Sigmoid colon (tissue), 7 donors: ENCODE results near the gene IRF2BP2. TPM values are rescaled to one million over a fixed set of nuclear protein-coding genes. Genes with fewer than 3 reads are reported as not detected.

Experiments used
- DNase-seq: peaks from one replicate; pipeline ENCODE4 v3.0.0-alpha.2; 2019
- H3K27ac ChIP-seq, 4 donors: fragments of 200-600 bp; sonication (generic); one replicate each; pipeline ENCODE4 v1.5.1; 2016 to 2019; ENCODE audit warnings: mild to moderate bottlenecking in 1 of 4
- H3K27me3 ChIP-seq, 3 donors: fragments of 200-600 bp; sonication (generic); one replicate each; pipeline ENCODE4 v1.5.1; 2019; ENCODE audit warnings: mild to moderate bottlenecking in 1 of 3
- H3K36me3 ChIP-seq, 4 donors: fragments of 200-600 bp; sonication (generic); one replicate each; pipeline ENCODE4 v1.5.1; 2016 to 2019
- H3K4me1 ChIP-seq, 4 donors: fragments of 200-600 bp; sonication (generic); one replicate each; pipeline ENCODE4 v1.5.1; 2017 to 2019
- H3K4me3 ChIP-seq, 4 donors: fragments of 200-600 bp; sonication (generic); one replicate each; pipeline ENCODE4 v1.5.1; 2017 to 2019; ENCODE audit warnings: mild to moderate bottlenecking in 2 of 4, moderate library complexity in 1 of 4
- H3K9me3 ChIP-seq, 4 donors: fragments of 200-600 bp in 3 of 4; sonication (generic) in 3 of 4; one replicate each; pipeline versions ENCODE4 v1.5.1 to v1.6.1; 2013 to 2019
- EP300 ChIP-seq, 4 donors: sonication (generic); formaldehyde crosslinking; IDR thresholded peaks; one replicate each; pipeline ENCODE4 v1.6.1; 2017; ENCODE audit warnings: antibody characterized with exemption in 4 of 4
- POLR2A ChIP-seq, 2 donors: fragments of 450-650 bp; IDR thresholded peaks; one replicate each; pipeline ENCODE4 v1.6.1; 2016; ENCODE audit warnings: antibody characterized with exemption in 2 of 2, mild to moderate bottlenecking in 2 of 2, moderate library complexity in 2 of 2
- POLR2AphosphoS5 ChIP-seq, 4 donors: sonication (generic); formaldehyde crosslinking; IDR thresholded peaks; one replicate each; pipeline ENCODE4 v1.6.1; 2017; ENCODE audit warnings: antibody characterized with exemption in 4 of 4
- WGBS, 2 donors: extraction: QIAGEN DNeasy Blood & Tissue Kit; methylation state at CpG; one replicate each; pipeline ENCODE4 v1.1.7; 2013; 5-methylcytosine and 5-hydroxymethylcytosine counted together
- intact Hi-C: fragments of 100-400 bp; cut with DNase I; formaldehyde crosslinking; loops from one replicate; pipeline ENCODE4 v1.15.1; 2023
- polyA plus RNA-seq, 3 donors: library from polyadenylated mRNA; stranded (reverse); fragments of 200-250 nt; gene quantifications; one replicate each; pipeline ENCODE4 v1.2.3, GENCODE V29; 2013
- small RNA-seq, 3 donors: library from RNA; depleted of rRNA; stranded (forward); fragments of <200 nt; gene quantifications; one replicate each; pipeline ENCODE3, GENCODE V24; 2016
- total RNA-seq, 4 donors: library from RNA; depleted of rRNA; stranded (reverse); fragments of >200 nt; gene quantifications; one replicate each; pipeline ENCODE4 v1.1.0, GENCODE V29; 2016
- TF ChIP-seq, protein P1 (sequence below), 4 experiments: fragments of 450-650 bp in 3 of 4; fragments of 200-600 bp in 1 of 4; IDR thresholded peaks; one replicate each; pipeline ENCODE4 v1.5.1; 2016 to 2019; ENCODE audit warnings: antibody characterized with exemption in 4 of 4, mild to moderate bottlenecking in 3 of 4, moderate library complexity in 2 of 4
- donor health status: healthy with polysubstance abuse.
- donor health status: Bipolar disorder and iron deficiency.
- donor health status: healthy.

Gene IRF2BP2
- total and polyA plus RNA-seq, 7 donors, result 39.1 to 86.9 (median 59.6) TPM

DNA sequence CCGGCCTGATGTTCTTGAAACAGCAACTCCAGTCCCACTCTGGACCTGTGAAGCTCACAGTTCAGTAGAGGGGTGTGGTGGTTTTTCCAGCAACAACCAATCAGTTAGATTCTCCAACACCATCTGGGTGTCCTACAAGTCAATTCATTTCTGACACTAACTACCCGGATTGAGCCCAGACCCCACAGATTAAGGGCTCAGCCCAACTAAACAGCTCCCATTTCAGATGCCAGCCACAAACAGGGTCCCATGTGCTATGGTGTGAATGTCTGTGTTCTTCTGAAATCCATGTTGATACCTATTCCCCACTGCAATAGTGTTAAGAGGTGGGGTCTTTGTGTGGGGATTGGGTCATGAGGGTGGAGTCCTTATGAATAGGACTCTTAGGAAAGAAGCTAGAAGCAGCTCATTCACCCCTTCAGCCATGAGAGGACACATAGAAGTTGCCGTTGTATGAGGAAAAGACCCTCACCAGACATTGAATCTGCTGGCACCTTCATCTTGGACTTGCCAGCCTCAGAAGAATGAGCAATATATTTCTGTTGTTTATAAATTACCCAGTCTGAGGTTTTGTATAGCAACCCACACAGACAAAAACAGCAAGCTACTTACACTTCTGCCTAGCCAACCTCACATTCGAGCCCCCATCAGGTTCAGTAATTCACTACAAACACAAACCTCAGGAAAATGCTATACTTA, 53.6 kb downstream of the IRF2BP2 start:
- H3K27me3 ChIP-seq, result no peaks in the 10 kb centered on the region
- WGBS, 2 donors, result 95% methylated on average over 4 of the region's 4 CpGs
- no peaks in the 10 kb centered on the region for H3K9me3 ChIP-seq
- H3K4me1 ChIP-seq, result peaks cover 0 to 30% (median 22%) of the 10 kb centered on the region in 4 donors
- DNase-seq, result no peak
- peak overlapping the region; percentile 14 to 86 (median 78) for H3K27ac ChIP-seq
- intact Hi-C loops, result no loop called here
- TF ChIP-seq, protein P1, sequence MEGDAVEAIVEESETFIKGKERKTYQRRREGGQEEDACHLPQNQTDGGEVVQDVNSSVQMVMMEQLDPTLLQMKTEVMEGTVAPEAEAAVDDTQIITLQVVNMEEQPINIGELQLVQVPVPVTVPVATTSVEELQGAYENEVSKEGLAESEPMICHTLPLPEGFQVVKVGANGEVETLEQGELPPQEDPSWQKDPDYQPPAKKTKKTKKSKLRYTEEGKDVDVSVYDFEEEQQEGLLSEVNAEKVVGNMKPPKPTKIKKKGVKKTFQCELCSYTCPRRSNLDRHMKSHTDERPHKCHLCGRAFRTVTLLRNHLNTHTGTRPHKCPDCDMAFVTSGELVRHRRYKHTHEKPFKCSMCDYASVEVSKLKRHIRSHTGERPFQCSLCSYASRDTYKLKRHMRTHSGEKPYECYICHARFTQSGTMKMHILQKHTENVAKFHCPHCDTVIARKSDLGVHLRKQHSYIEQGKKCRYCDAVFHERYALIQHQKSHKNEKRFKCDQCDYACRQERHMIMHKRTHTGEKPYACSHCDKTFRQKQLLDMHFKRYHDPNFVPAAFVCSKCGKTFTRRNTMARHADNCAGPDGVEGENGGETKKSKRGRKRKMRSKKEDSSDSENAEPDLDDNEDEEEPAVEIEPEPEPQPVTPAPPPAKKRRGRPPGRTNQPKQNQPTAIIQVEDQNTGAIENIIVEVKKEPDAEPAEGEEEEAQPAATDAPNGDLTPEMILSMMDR (IDR thresholded peaks at IDR 0.05), result no peak
- TF ChIP-seq POLR2AphosphoS5 (IDR thresholded peaks at IDR 0.05) (no peak), POLR2A (IDR thresholded peaks at IDR 0.05) (no peak), EP300 (IDR thresholded peaks at IDR 0.05) (no peak)
- H3K36me3 ChIP-seq, result no peaks in the 10 kb centered on the region
- H3K4me3 ChIP-seq, result no peak overlapping the region

DNA sequence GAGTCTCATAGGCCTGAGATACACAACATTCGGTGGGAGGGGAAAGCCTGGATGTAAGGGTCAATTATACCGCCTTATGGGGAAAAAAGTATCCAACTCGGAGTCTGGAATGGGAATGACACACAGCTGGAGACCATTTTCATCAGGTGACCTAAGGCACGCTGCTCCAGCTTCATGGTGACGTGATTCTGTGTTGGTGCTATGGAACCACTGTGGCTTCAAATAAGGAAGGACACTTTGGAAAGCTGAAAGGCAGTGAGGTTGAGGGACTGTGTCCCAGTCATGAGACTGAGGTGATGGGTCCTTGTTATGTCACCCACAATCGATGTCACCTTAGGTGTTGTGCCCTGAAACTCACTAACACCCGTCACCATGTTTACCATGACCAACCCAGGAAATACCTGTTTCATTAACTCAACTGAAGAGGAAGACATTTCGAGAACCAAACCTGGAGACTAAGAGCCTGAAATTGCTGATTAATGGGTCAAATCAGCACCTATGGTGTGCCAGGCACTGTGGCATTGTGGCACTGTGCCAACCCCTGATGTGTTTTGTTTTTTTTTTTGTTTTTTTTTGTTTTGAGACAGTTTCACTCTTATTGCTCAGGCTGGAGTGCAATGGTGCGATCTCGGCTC, 54.5 kb downstream of the IRF2BP2 start:
- intact Hi-C loops, result no loop called here
- 93 to 95% methylated on average over 10 of the region's 10 CpGs for WGBS, 2 donors
- Histone ChIP-seq H3K4me3 (no peak overlapping the region), H3K27ac (peak overlapping the region; percentile 67 to 86 (median 78)), H3K27me3 (no peaks in the 10 kb centered on the region), H3K9me3 (no peaks in the 10 kb centered on the region), H3K4me1 (peaks cover 0 to 30% (median 22%) of the 10 kb centered on the region in 4 donors), H3K36me3 (no peaks in the 10 kb centered on the region)
- TF ChIP-seq POLR2A (IDR thresholded peaks at IDR 0.05), result no peak
- TF ChIP-seq, protein P1 (IDR thresholded peaks at IDR 0.05), result no peak
- TF ChIP-seq POLR2AphosphoS5 (IDR thresholded peaks at IDR 0.05), result no peak
- TF ChIP-seq EP300 (IDR thresholded peaks at IDR 0.05), result no peak
- no peak for DNase-seq

DNA sequence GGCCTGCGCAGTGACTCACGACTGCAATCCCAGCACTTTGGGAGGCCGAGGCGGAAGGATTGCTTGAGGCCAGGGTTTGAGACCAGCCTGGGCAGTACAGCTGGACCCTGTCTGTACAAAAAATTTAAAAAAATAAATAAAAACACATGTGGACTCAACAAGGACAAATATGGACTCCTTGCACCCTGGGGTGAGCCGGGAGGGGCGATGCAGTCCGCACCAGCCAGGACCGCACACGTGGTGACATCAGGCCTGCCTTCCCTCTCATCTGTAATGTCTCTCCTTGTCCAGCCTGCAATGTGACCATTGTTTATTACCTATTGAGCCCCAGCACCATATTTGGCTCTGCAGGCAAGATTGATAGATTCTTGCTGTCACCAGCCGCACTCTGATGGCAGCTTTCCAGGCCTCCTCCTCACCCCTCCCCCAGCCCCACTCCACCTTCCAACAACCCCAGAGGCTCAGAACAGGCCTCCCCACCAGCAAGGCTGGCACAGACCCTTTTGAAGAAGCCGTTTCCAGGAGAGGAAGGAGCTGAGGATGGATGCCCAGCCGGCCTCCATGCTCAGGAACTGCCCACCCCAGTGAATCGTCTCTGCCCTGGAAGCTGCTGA, 55.2 kb downstream of the IRF2BP2 start:
- H3K27ac ChIP-seq, result peak overlapping the region; percentile 67 to 86 (median 78)
- intact Hi-C loops, result no loop called here
- DNase-seq, result peak; percentile 89

More for the DNA sequence above, 55.2 kb downstream of the IRF2BP2 start:
- Histone ChIP-seq H3K9me3 (no peaks in the 10 kb centered on the region), H3K4me3 (no peak overlapping the region), H3K36me3 (no peaks in the 10 kb centered on the region), H3K4me1 (peaks cover 0 to 29% (median 22%) of the 10 kb centered on the region in 4 donors), H3K27me3 (no peaks in the 10 kb centered on the region)
- TF ChIP-seq POLR2AphosphoS5 (IDR thresholded peaks at IDR 0.05) (peak; percentile 48 to 88 (median 83)), POLR2A (IDR thresholded peaks at IDR 0.05) (no peak), EP300 (IDR thresholded peaks at IDR 0.05) (peak; percentile 24 to 93 (median 80))
- TF ChIP-seq, protein P1 (IDR thresholded peaks at IDR 0.05), result no peak
- 88 to 89% methylated on average over 13 of the region's 13 CpGs for WGBS, 2 donors

Small RNAs within 50 kb of the gene (small RNA-seq; reads per million reads assigned to genes)
- 0 reads per million in 3 donors for gene RF00096

Other genes with a start within 250 kb of the IRF2BP2 start
- gene COA6, start 236.7 kb downstream of the IRF2BP2 start, total RNA-seq, result 10 to 100 TPM; 19.3 to 33.1 (median 24.5) TPM
- 100 to 1,000 TPM in 2 of 3 donors, 10 to 100 TPM in 1; 73.2 to 134 (median 113) TPM for gene COA6, start 236.7 kb downstream of the IRF2BP2 start, polyA plus RNA-seq
- gene TARBP1, start 131.0 kb downstream of the IRF2BP2 start, total RNA-seq, result 10 to 100 TPM in 3 of 4 donors, 1 to 10 TPM in 1; 9.2 to 21.0 (median 12.3) TPM
- 10 to 100 TPM in 1 of 3 donors, 1 to 10 TPM in 2; 5.5 to 22.1 (median 9.0) TPM for gene TARBP1, start 131.0 kb downstream of the IRF2BP2 start, polyA plus RNA-seq